ENCODE measurements around the gene CFAP68. TPM values are rescaled to one million over a fixed set of nuclear protein-coding genes. Genes with fewer than 3 reads are reported as not detected.

The CFAP68 gene
- total and polyA plus RNA-seq, 2 of the 4 experiments (the other 2 are of a cell fraction), result 10.2 to 17.0 TPM

- no peak overlapping the region; a peak in 1 of 4 replicates for H4K8ac ChIP-seq (ENCODE audit: low read depth in 2 of 2, low read length in 2 of 2)
- H2AK9ac ChIP-seq (replicated peaks; ENCODE audit: low read depth, low read length, poor library complexity), result no peak overlapping the region
- no peak overlapping the region for H2BK120ac ChIP-seq (ENCODE audit: low read depth, low read length)
- peaks cover 3 to 19% of the 10 kb centered on the region in 2 experiments; a peak in 3 of 4 replicates for H3K79me1 ChIP-seq (ENCODE audit: low read depth in 1 of 2, low read length in 2 of 2)
- no CpG with 5 or more reads among the region's 1 CpG for WGBS, 2 experiments (ENCODE audit: extremely low coverage in 2 of 2, insufficient read length in 1 of 2)
- H3K4ac ChIP-seq (ENCODE audit: low read depth, low read length), result no peak overlapping the region
- H3K9ac ChIP-seq (ENCODE audit: low read depth, low read length), result no peak overlapping the region; the same call in 1 of the 2 replicates
- no peak for TF ChIP-seq CTCF (conservative IDR thresholded peaks at IDR 0.05; ENCODE audit: low read depth, low read length)
- no peak for TF ChIP-seq MAFK (IDR thresholded peaks at IDR 0.05; ENCODE audit: low read depth, low read length)
- no peak for TF ChIP-seq SMC3 (IDR thresholded peaks at IDR 0.05; ENCODE audit: low read depth, low read length)
- TF ChIP-seq MXI1 (IDR thresholded peaks at IDR 0.05; ENCODE audit: borderline replicate concordance, low read depth, low read length), result no peak
- TF ChIP-seq ELK1 (IDR thresholded peaks at IDR 0.05; ENCODE audit: borderline replicate concordance, low read depth, low read length), result no peak
- no peak for TF ChIP-seq RAD21 (IDR thresholded peaks at IDR 0.05; ENCODE audit: low read length)
- TF ChIP-seq RFX5 (IDR thresholded peaks at IDR 0.05; ENCODE audit: low read depth, low read length), result no peak
- POLR2A ChIA-PET (ENCODE audit: unreplicated experiment), result no interaction called here
- H3K9me3 ChIP-seq (ENCODE audit: control insufficient read depth, insufficient read depth, low read length), result no peaks in the 10 kb centered on the region
- H2BK15ac ChIP-seq (ENCODE audit: low read depth, low read length), result no peak overlapping the region
- dilution Hi-C loops (cut with HindIII; ENCODE audit: low sequenced_read_pairs, unreplicated experiment), result no loop called here
- peaks cover 4% of the 10 kb centered on the region; the same call in 1 of the 2 replicates for H3K9me1 ChIP-seq (ENCODE audit: insufficient read depth, low read length)
- H3K18ac ChIP-seq (ENCODE audit: low read depth, low read length), result no peak overlapping the region
- no peak overlapping the region for H3K27ac ChIP-seq (ENCODE audit: insufficient read depth, low read length)
- CTCF ChIA-PET, result interaction anchor here (1.5 kb wide), 1 partner anchor 24 kb away, joined by 4 read pairs; no protein-coding TSS in a partner anchor
- H4K91ac ChIP-seq (ENCODE audit: insufficient read depth, low read depth, low read length), result no peak overlapping the region
- intact Hi-C loops (cut with micrococcal nuclease), result loop anchor here (2.0 to 10.0 kb wide), 2 partner anchors 127 to 355 kb away; partner anchors contain the start of gene PTS
- H2AFZ ChIP-seq (replicated peaks; ENCODE audit: low read length, poor library complexity), result no peak overlapping the region
- H2AK5ac ChIP-seq (ENCODE audit: low read depth, low read length), result no peak overlapping the region
- BruUV-seq (replicated peaks), result no TSS peak
- no peak overlapping the region for H3K4me3 ChIP-seq (ENCODE audit: insufficient read depth, low read depth, low read length)
- ATAC-seq (ENCODE audit: low read depth) (no peak), DNase-seq (no peak)
- H2BK20ac ChIP-seq (ENCODE audit: low read depth, low read length), result no peak overlapping the region
- no peaks in the 10 kb centered on the region for H4K20me1 ChIP-seq (ENCODE audit: insufficient read depth, low read length)
- no peak overlapping the region for H3K4me2 ChIP-seq (ENCODE audit: low read depth, low read length)
- no peak overlapping the region for H3K56ac ChIP-seq (ENCODE audit: extremely low read depth, insufficient read depth, low read length)
- no peak overlapping the region for H3K23ac ChIP-seq (ENCODE audit: low read depth, low read length)
- H3K27me3 ChIP-seq (ENCODE audit: control insufficient read depth, insufficient read depth, low read length), result no peaks in the 10 kb centered on the region
- peaks cover 2% of the 10 kb centered on the region for H3K4me1 ChIP-seq (ENCODE audit: control insufficient read depth, insufficient read depth, low read length)
- peak overlapping the region; percentile 80; the same call in 1 of the 2 replicates for H4K5ac ChIP-seq (ENCODE audit: low read depth, low read length)
- no peak overlapping the region for H2BK5ac ChIP-seq (ENCODE audit: low read depth, low read length, poor library complexity, severe bottlenecking)
- in situ Hi-C loops (cut with MboI; ENCODE audit: low sequenced_read_pairs), result no loop called here
- no peak overlapping the region for H3K14ac ChIP-seq (replicated peaks; ENCODE audit: low read depth, low read length)
- peaks cover 5% of the 10 kb centered on the region for H3K36me3 ChIP-seq (ENCODE audit: control insufficient read depth, insufficient read depth, low read length)
Observed at GRCh38 chr11:111870113-111870512, 9.2 kb upstream of the CFAP68 start.

All from IMR-90 (cell line).